OCI-LY7 (cell line): ENCODE results near the gene TNFRSF9.

Experiments
- EZH2phosphoT487 ChIP-seq: fragments of 200-600 bp; sonication (generic); IDR thresholded peaks from 2 replicates; pipeline ENCODE4 v1.6.1; 2018; ENCODE audit warnings: low read depth, borderline replicate concordance, mild to moderate bottlenecking, mixed run types, antibody characterized with exemption, low read length, moderate library complexity, mixed read lengths
- TF ChIP-seq, protein P1 (sequence below): fragments of 200-600 bp; sonication (generic); conservative IDR thresholded peaks from 2 replicates; pipeline ENCODE4 v1.5.1; 2014; ENCODE audit warnings: mild to moderate bottlenecking, antibody characterized with exemption, low read length, moderate library complexity, mixed read lengths

- TF ChIP-seq, protein P1, sequence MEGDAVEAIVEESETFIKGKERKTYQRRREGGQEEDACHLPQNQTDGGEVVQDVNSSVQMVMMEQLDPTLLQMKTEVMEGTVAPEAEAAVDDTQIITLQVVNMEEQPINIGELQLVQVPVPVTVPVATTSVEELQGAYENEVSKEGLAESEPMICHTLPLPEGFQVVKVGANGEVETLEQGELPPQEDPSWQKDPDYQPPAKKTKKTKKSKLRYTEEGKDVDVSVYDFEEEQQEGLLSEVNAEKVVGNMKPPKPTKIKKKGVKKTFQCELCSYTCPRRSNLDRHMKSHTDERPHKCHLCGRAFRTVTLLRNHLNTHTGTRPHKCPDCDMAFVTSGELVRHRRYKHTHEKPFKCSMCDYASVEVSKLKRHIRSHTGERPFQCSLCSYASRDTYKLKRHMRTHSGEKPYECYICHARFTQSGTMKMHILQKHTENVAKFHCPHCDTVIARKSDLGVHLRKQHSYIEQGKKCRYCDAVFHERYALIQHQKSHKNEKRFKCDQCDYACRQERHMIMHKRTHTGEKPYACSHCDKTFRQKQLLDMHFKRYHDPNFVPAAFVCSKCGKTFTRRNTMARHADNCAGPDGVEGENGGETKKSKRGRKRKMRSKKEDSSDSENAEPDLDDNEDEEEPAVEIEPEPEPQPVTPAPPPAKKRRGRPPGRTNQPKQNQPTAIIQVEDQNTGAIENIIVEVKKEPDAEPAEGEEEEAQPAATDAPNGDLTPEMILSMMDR = no peak
- no peak for TF ChIP-seq EZH2phosphoT487
Measured at GRCh38 chr1:7964476-7964875, 23.8 kb upstream of the TNFRSF9 start.
